Measurements from ENCODE around the gene TTLL3. TPM values are rescaled to one million over a fixed set of nuclear protein-coding genes. Genes with fewer than 3 reads are reported as not detected.

Gene TTLL3
- total RNA-seq, 1 experiment from 2014 or later: 10.3 TPM

DNA sequence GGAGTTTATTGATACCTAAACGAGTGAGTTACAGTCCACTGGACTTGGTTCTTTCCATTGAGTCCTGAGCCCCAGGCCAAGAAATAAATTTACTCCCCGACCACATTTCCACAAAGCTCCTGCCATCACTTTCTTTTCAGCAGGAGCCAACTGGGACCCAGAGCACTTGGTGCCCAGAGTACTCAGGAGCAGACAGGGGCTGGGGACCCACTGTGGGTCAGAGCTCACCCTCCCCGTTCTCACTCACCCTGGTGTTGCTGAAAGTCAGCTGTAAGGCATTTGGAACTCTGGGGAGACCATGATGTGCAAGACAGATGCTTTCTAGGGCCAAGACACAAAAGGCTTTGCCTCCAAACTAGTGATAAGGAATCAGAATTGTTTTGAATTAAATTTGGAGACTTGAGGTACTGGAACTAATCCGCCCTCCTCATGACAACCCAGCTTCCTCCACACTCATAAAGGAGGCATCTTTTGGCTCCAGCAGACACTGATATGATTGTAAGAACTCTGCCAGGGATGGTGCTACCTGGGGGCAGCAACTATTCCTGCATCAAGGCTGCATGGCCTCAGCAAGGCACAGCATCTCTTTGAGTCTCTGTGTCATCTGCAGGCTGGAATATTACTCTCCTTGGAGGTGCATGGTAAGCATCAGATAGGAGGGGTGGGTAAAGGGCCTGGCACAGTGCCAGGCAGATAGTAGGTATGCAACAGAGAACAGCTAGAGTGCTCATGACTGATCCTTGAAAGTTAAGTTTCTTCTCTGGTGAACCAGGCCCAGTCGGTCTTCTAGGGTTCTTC, 33.0 kb upstream of the TTLL3 start:
- no peaks in the 10 kb centered on the region for H3K27me3 ChIP-seq (replicated peaks; ENCODE audit: control insufficient read depth, insufficient read depth, low read length)
- DNase-seq: no peak
- BruUV-seq (replicated peaks): no TSS peak
- ChIA-PET POLR2A (no interaction called here), CTCF (interaction anchor here (0.5 kb wide), 1 partner anchor 215 kb away, joined by 4 read pairs; no protein-coding TSS in a partner anchor)
- Mint-ChIP-seq H3K36me3 (ENCODE audit: insufficient read depth, unreplicated experiment) (peaks cover under 1% of the 10 kb centered on the region), H3K9me3 (ENCODE audit: unreplicated experiment) (no peaks in the 10 kb centered on the region), H3K27me3 (ENCODE audit: insufficient read depth, unreplicated experiment) (no peaks in the 10 kb centered on the region), H3K4me3 (ENCODE audit: unreplicated experiment) (no peak overlapping the region), H3K4me1 (ENCODE audit: low read depth, unreplicated experiment) (no peaks in the 10 kb centered on the region), H3K27ac (ENCODE audit: unreplicated experiment) (no peak overlapping the region)
- H3K36me3 ChIP-seq (ENCODE audit: control insufficient read depth, insufficient read depth, low read length): no peaks in the 10 kb centered on the region
- H3K4me3 ChIP-seq (ENCODE audit: low read depth, low read length): no peak overlapping the region
- no peaks in the 10 kb centered on the region for H3K9me3 ChIP-seq
- TF ChIP-seq, protein P1, sequence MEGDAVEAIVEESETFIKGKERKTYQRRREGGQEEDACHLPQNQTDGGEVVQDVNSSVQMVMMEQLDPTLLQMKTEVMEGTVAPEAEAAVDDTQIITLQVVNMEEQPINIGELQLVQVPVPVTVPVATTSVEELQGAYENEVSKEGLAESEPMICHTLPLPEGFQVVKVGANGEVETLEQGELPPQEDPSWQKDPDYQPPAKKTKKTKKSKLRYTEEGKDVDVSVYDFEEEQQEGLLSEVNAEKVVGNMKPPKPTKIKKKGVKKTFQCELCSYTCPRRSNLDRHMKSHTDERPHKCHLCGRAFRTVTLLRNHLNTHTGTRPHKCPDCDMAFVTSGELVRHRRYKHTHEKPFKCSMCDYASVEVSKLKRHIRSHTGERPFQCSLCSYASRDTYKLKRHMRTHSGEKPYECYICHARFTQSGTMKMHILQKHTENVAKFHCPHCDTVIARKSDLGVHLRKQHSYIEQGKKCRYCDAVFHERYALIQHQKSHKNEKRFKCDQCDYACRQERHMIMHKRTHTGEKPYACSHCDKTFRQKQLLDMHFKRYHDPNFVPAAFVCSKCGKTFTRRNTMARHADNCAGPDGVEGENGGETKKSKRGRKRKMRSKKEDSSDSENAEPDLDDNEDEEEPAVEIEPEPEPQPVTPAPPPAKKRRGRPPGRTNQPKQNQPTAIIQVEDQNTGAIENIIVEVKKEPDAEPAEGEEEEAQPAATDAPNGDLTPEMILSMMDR (IDR thresholded peaks at IDR 0.05; ENCODE audit: insufficient read depth in 1 of 2, low read depth in 1 of 2, low read length in 1 of 2, severe bottlenecking in 1 of 2, unreplicated experiment in 1 of 2): no peak
- intact Hi-C loops (cut with micrococcal nuclease; ENCODE audit: unreplicated experiment): no loop called here
- no peaks in the 10 kb centered on the region for H3K4me1 ChIP-seq

DNA sequence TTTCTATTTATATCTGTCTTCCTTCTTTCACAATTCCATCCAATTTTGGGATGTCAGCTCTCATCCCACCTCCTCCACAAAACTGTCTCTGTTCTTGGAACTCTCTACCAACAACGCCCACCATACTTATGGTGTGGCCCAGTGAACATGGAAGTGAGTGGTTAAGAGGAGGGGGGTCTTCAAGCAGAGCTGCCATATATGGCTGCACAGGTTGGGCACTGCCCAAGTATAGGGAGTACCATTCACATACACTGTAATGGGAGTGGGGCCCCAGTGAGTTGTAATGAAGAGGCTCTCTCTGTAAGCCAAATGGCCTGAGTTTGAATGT, 32.4 kb upstream of the TTLL3 start:
- DNase-seq: no peak
- H3K27ac Mint-ChIP-seq (ENCODE audit: unreplicated experiment): no peak overlapping the region
- TF ChIP-seq, protein P1 (IDR thresholded peaks at IDR 0.05; ENCODE audit: insufficient read depth in 1 of 2, low read depth in 1 of 2, low read length in 1 of 2, severe bottlenecking in 1 of 2, unreplicated experiment in 1 of 2): no peak
- Histone ChIP-seq H3K9me3 (no peaks in the 10 kb centered on the region), H3K27me3 (replicated peaks; ENCODE audit: control insufficient read depth, insufficient read depth, low read length) (no peaks in the 10 kb centered on the region), H3K4me1 (no peaks in the 10 kb centered on the region), H3K4me3 (ENCODE audit: low read depth, low read length) (no peak overlapping the region), H3K36me3 (ENCODE audit: control insufficient read depth, insufficient read depth, low read length) (no peaks in the 10 kb centered on the region; the same call in 1 of the 2 replicates)
- no peaks in the 10 kb centered on the region for H3K9me3 Mint-ChIP-seq (ENCODE audit: unreplicated experiment)
- H3K27me3 Mint-ChIP-seq (ENCODE audit: insufficient read depth, unreplicated experiment): no peaks in the 10 kb centered on the region
- ChIA-PET CTCF (no interaction called here), POLR2A (interaction anchor here (0.5 kb wide), 1 partner anchor 19 kb away, joined by 8 read pairs; no protein-coding TSS in a partner anchor)
- intact Hi-C loops (cut with micrococcal nuclease; ENCODE audit: unreplicated experiment): no loop called here
- peaks cover 6% of the 10 kb centered on the region for H3K36me3 Mint-ChIP-seq (ENCODE audit: insufficient read depth, unreplicated experiment)
- no peak overlapping the region for H3K4me3 Mint-ChIP-seq (ENCODE audit: unreplicated experiment)
- BruUV-seq (replicated peaks): no TSS peak
- no peaks in the 10 kb centered on the region for H3K4me1 Mint-ChIP-seq (ENCODE audit: low read depth, unreplicated experiment)

GRCh38 chr3:9778143-9779074, 31.7 kb upstream of the TTLL3 start:
- Mint-ChIP-seq H3K4me1 (ENCODE audit: low read depth, unreplicated experiment) (no peaks in the 10 kb centered on the region), H3K27me3 (ENCODE audit: insufficient read depth, unreplicated experiment) (no peaks in the 10 kb centered on the region), H3K4me3 (ENCODE audit: unreplicated experiment) (no peak overlapping the region), H3K36me3 (ENCODE audit: insufficient read depth, unreplicated experiment) (peaks cover 12% of the 10 kb centered on the region), H3K9me3 (ENCODE audit: unreplicated experiment) (no peaks in the 10 kb centered on the region), H3K27ac (ENCODE audit: unreplicated experiment) (no peak overlapping the region)
- POLR2A ChIA-PET: interaction anchor here (0.5 to 1.2 kb wide), 2 partner anchors 14 to 19 kb away, joined by 3 to 8 read pairs; partner anchors contain the start of gene ARPC4
- no peaks in the 10 kb centered on the region for H3K4me1 ChIP-seq
- intact Hi-C loops (cut with micrococcal nuclease; ENCODE audit: unreplicated experiment): no loop called here
- CTCF ChIA-PET: no interaction called here
- TF ChIP-seq, protein P1 (IDR thresholded peaks at IDR 0.05; ENCODE audit: insufficient read depth in 1 of 2, low read depth in 1 of 2, low read length in 1 of 2, severe bottlenecking in 1 of 2, unreplicated experiment in 1 of 2): no peak
- no peaks in the 10 kb centered on the region; the same call in 1 of the 2 replicates for H3K36me3 ChIP-seq (ENCODE audit: control insufficient read depth, insufficient read depth, low read length)
- no peaks in the 10 kb centered on the region for H3K27me3 ChIP-seq (replicated peaks; ENCODE audit: control insufficient read depth, insufficient read depth, low read length)
- BruUV-seq (replicated peaks): no TSS peak
- no peaks in the 10 kb centered on the region for H3K9me3 ChIP-seq
- no peak for DNase-seq
- no peak overlapping the region for H3K4me3 ChIP-seq (ENCODE audit: low read depth, low read length)

Data from Caco-2 (cell line).